ENCODE results near the gene CT45A1.
"Not testable (repeated sequence)": the region's sequence is repeated elsewhere in the genome, so short reads cannot be mapped to it uniquely, and the experiment has no call there.

CT45A1 gene, protein sequence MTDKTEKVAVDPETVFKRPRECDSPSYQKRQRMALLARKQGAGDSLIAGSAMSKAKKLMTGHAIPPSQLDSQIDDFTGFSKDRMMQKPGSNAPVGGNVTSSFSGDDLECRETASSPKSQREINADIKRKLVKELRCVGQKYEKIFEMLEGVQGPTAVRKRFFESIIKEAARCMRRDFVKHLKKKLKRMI

DNA sequence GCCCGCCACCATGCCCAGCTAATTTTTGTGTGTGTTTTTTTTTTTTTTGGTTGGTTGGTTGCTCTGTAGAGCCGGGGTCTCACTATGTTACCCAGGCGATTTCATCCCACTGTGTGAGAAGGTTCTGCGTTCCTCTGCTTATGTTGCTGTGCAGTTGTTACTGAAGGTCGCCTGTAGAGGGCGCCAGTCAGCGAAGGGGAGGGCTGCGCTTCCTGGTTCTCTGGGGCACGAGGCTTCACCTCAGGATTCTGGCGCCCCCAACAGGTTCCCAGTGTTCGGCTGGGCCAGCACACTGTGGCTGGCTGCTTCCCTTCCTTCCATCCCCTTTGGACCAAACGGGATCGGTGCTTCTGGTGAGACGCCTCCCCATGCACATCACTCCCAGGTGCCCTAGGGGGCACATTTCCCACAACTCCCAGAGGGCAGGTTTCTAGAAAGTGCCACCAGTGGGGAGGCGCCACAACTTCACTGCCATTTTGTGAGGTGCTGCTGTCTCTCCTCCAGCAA, at the start of gene CT45A1:
CT45A1 (plus strand) TSS at position 457 of the 507 bp plus-strand sequence. CDS start 5,302 bp downstream, outside the sequence.
- DNase-seq (ENCODE audit: low read depth); H3K4me1 ChIP-seq (ENCODE audit: control insufficient read depth, insufficient read depth, low read length); H3K9ac ChIP-seq (ENCODE audit: low read length); H3K9me3 ChIP-seq (ENCODE audit: control insufficient read depth, low read length); H3K4me3 ChIP-seq (ENCODE audit: low read length); H3K36me3 ChIP-seq (ENCODE audit: control insufficient read depth, insufficient read depth, low read length, severe bottlenecking); H3K27me3 ChIP-seq (replicated peaks; ENCODE audit: control insufficient read depth, insufficient read depth, low read length): not testable (repeated sequence)

DNA sequence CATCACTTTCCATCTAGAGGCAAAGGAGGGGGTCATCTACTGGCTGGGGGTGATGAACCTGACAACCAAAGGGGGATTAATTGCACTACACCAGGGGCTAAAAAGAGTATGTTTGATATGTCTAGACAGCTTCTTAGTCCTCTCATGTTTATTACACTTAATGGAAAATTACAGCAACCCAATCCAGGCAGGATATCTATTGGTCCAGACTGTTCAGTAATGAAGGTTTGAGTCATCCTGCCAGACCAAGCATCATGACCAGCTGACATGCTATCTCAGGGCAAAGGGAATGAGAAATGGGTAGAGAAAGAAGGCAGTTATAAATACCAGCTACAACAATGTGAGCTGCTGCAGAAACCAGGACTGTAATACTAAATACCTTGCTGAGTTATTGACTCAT, 40.5 kb upstream of the CT45A1 start:
- not testable (repeated sequence) for H3K36me3 ChIP-seq (ENCODE audit: control insufficient read depth, insufficient read depth, low read length, severe bottlenecking); DNase-seq (ENCODE audit: low read depth); H3K4me3 ChIP-seq (ENCODE audit: low read length); H3K4me1 ChIP-seq (ENCODE audit: control insufficient read depth, insufficient read depth, low read length); H3K9ac ChIP-seq (ENCODE audit: low read length); H3K9me3 ChIP-seq (ENCODE audit: control insufficient read depth, low read length)
- H3K27me3 ChIP-seq (replicated peaks; ENCODE audit: control insufficient read depth, insufficient read depth, low read length) = peaks cover 17% of the 10 kb centered on the region

DNA sequence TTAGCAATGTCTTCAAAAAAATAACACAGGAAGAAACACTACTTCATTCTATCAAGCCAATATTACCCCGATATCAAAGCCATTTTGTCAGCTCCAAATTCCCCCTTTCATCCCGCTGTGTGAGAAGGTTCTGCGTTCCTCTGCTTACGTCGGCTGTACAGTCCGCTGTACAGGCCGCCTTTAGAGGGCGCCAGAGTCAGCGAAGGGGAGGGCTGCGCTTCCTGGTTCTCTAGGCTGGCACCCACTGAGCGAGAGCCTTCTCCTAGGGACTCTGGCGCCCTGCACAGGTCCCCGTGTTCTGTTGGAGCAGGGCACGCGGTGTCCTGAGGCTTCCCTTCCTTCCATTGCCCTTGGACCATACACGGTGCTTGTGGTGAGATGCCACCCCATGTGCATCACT, 25.3 kb upstream of the CT45A1 start:
- peak; percentile 1 for DNase-seq (ENCODE audit: low read depth)
- Histone ChIP-seq H3K9me3 (ENCODE audit: control insufficient read depth, low read length) (no peaks in the 10 kb centered on the region), H3K36me3 (ENCODE audit: control insufficient read depth, insufficient read depth, low read length, severe bottlenecking) (no peaks in the 10 kb centered on the region), H3K4me3 (ENCODE audit: low read length) (no peak overlapping the region), H3K9ac (ENCODE audit: low read length) (no peak overlapping the region), H3K4me1 (ENCODE audit: control insufficient read depth, insufficient read depth, low read length) (no peaks in the 10 kb centered on the region), H3K27me3 (replicated peaks; ENCODE audit: control insufficient read depth, insufficient read depth, low read length) (peaks cover 3% of the 10 kb centered on the region)

DNA sequence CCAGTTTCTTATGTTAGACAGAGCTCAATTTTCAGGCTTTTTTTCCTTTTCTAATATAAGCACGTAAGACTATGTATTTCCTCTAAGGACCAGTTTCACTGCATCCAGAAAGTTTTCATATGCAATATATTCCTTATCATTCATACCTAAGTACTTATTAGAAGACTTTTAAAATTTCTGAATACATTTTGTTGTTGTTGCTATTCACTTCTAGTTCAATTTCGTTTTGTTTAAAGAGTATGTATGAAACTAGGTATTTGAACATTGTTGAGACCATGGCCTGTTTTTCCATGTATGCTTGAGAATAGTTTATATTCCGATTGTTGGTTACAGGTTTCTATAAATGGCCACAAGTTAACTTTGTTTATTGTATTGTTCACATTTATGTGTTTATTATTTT, 18.0 kb upstream of the CT45A1 start:
- no peaks in the 10 kb centered on the region for H3K9me3 ChIP-seq (ENCODE audit: control insufficient read depth, low read length)
- H3K4me3 ChIP-seq (ENCODE audit: low read length) = no peak overlapping the region
- H3K36me3 ChIP-seq (ENCODE audit: control insufficient read depth, insufficient read depth, low read length, severe bottlenecking) = no peaks in the 10 kb centered on the region
- no peak for DNase-seq (ENCODE audit: low read depth)
- no peak overlapping the region for H3K9ac ChIP-seq (ENCODE audit: low read length)
- H3K27me3 ChIP-seq (replicated peaks; ENCODE audit: control insufficient read depth, insufficient read depth, low read length) = peaks cover 8% of the 10 kb centered on the region
- no peaks in the 10 kb centered on the region for H3K4me1 ChIP-seq (ENCODE audit: control insufficient read depth, insufficient read depth, low read length)

DNA sequence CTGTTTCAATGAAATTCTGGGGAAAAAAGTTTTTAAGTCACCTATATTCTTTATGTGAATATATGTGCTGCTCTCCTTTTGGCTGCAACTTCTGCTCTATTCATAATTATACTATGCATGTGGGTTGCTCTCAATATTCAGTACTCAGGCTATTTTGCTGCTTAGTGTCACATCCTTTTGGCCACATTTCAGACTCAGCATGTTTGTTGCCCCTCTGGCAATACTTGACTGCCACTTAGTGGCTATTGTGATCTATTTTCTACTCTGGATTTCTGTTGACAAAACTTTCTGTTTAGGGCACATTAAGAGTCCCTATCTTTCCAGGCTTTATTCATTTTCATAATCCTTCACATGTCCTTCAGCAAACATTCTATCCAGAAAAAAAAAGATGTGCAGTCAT, 15.8 kb upstream of the CT45A1 start:
- H3K4me1 ChIP-seq (ENCODE audit: control insufficient read depth, insufficient read depth, low read length) = no peaks in the 10 kb centered on the region
- H3K27me3 ChIP-seq (replicated peaks; ENCODE audit: control insufficient read depth, insufficient read depth, low read length) = peaks cover 12% of the 10 kb centered on the region
- H3K36me3 ChIP-seq (ENCODE audit: control insufficient read depth, insufficient read depth, low read length, severe bottlenecking) = no peaks in the 10 kb centered on the region
- no peak overlapping the region for H3K4me3 ChIP-seq (ENCODE audit: low read length)
- DNase-seq (ENCODE audit: low read depth) = no peak
- no peak overlapping the region for H3K9ac ChIP-seq (ENCODE audit: low read length)
- no peaks in the 10 kb centered on the region for H3K9me3 ChIP-seq (ENCODE audit: control insufficient read depth, low read length)

DNA sequence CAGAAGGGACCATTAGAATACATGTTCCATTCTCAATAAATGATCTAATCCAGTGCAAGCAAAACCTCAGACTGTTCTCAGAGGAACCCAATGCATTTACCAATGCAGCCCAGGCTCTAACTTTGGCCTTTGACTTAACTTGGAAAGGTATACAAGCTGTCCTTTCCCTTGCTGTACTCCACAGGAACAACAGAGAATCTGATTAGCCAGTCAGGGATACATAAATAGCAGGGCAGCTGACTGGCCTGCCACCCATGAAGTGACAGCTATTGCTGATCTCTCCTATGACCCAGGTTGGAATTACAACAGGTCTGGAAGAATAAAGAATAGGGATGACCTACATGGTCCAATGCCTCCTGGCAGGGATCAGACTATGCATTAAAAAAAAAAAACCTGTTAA, 14.5 kb upstream of the CT45A1 start:
- Histone ChIP-seq H3K4me3 (ENCODE audit: low read length) (no peak overlapping the region), H3K27me3 (replicated peaks; ENCODE audit: control insufficient read depth, insufficient read depth, low read length) (peaks cover 12% of the 10 kb centered on the region), H3K36me3 (ENCODE audit: control insufficient read depth, insufficient read depth, low read length, severe bottlenecking) (no peaks in the 10 kb centered on the region), H3K4me1 (ENCODE audit: control insufficient read depth, insufficient read depth, low read length) (no peaks in the 10 kb centered on the region), H3K9me3 (ENCODE audit: control insufficient read depth, low read length) (no peaks in the 10 kb centered on the region), H3K9ac (ENCODE audit: low read length) (no peak overlapping the region)
- no peak for DNase-seq (ENCODE audit: low read depth)

DNA sequence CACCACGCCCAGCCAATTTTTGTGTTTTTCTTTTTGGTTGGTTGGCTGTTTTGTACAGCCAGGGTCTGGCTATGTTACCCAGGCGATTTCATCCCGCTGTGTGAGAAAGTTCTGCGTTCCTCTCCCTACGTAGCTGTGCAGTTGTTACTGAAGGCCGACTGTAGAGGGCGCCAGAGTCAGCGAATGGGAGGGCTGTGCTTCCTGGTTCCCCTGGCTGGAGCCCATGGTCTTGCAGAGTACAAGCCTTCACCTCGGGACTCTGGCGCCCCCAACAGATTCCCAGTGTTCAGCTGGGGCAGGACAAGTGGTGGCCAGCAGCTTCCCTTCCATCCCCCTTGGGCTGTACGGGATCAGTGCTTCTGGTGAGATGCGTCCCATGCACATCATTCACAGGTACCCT, 5.6 kb upstream of the CT45A1 start:
- Histone ChIP-seq H3K9me3 (ENCODE audit: control insufficient read depth, low read length) (no peaks in the 10 kb centered on the region), H3K36me3 (ENCODE audit: control insufficient read depth, insufficient read depth, low read length, severe bottlenecking) (no peaks in the 10 kb centered on the region), H3K4me3 (ENCODE audit: low read length) (no peak overlapping the region), H3K9ac (ENCODE audit: low read length) (no peak overlapping the region), H3K27me3 (replicated peaks; ENCODE audit: control insufficient read depth, insufficient read depth, low read length) (peaks cover 5% of the 10 kb centered on the region), H3K4me1 (ENCODE audit: control insufficient read depth, insufficient read depth, low read length) (no peaks in the 10 kb centered on the region)
- no peak for DNase-seq (ENCODE audit: low read depth)

DNA sequence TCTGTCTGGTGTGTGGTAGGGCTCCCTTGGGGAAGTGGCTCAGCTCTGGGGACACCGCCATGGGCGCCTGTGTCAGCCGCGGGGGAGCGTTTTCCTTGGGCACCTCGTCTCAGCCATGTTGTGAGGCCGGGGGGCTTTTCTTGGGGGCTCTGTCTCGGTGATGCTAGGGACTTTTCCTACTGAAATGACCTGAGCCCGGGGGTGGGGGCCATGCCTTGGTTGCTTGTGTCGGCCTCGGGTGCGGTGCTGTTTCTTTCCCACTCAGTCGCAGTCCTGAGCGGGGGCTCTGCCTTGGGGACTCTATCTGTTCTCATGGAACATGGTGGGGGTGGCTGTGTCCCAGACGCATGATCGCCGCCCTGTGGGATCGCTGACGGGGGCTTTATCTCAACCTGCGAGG, 356 bp downstream of the CT45A1 start:
- H3K4me3 ChIP-seq (ENCODE audit: low read length) = no peak overlapping the region
- no peaks in the 10 kb centered on the region for H3K36me3 ChIP-seq (ENCODE audit: control insufficient read depth, insufficient read depth, low read length, severe bottlenecking)
- DNase-seq (ENCODE audit: low read depth) = no peak
- H3K9ac ChIP-seq (ENCODE audit: low read length) = no peak overlapping the region
- H3K27me3 ChIP-seq (replicated peaks; ENCODE audit: control insufficient read depth, insufficient read depth, low read length) = no peaks in the 10 kb centered on the region
- H3K9me3 ChIP-seq (ENCODE audit: control insufficient read depth, low read length) = no peaks in the 10 kb centered on the region
- H3K4me1 ChIP-seq (ENCODE audit: control insufficient read depth, insufficient read depth, low read length) = no peaks in the 10 kb centered on the region

DNA sequence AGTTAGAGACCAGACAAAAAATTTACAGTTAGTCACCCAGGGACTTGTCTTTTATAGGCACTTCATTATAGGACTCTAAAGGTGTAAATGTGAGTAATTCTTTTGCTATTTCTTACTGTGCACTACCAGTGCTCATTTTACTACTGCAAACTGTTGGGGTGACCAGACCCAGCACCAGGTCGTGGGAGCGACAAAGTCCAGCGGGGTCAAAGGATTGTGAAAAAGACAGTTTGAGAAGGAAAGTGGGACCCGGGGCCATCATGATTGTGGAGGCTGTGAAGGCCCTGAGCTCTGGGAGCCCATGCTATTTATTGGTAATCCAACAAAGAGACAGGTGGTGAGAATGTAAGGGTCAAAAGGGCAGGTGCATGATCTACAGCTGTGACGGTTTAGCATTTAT, 21.2 kb downstream of the CT45A1 start:
- not testable (repeated sequence) for H3K4me1 ChIP-seq (ENCODE audit: control insufficient read depth, insufficient read depth, low read length); H3K9me3 ChIP-seq (ENCODE audit: control insufficient read depth, low read length); H3K9ac ChIP-seq (ENCODE audit: low read length); H3K27me3 ChIP-seq (replicated peaks; ENCODE audit: control insufficient read depth, insufficient read depth, low read length); H3K4me3 ChIP-seq (ENCODE audit: low read length); DNase-seq (ENCODE audit: low read depth); H3K36me3 ChIP-seq (ENCODE audit: control insufficient read depth, insufficient read depth, low read length, severe bottlenecking)

DNA sequence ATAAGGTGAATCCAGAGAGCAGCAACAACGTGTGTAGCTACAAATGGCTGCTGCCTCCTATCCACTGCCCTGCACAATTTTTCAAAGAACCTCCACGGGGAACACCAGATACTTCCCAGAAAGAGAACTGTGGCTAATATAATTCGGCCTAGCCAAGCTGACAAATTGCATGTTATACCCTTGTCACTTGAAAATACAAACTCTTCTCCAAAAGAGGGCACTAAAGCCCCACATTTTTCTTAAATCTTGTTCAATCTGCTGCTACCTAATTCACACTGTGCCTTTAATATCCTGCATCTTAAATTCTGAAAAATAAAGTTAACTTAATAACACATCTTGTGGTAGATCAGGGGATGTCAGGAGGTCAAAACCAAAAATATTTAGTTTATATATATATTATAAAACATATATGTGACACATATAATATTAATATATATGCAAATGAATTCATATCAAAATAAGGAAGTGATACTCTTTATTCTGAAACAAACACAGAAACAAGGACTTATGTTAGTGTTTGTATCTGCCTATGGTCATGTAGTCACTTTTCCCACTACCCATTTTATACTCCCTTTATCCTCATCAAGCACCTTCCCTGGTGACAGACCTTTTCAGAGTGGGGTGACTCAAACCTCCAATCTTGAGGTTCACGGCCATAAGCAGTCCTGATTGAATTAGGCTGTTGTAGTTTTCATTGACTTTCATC, 24.1 kb downstream of the CT45A1 start:
- Histone ChIP-seq H3K4me3 (ENCODE audit: low read length) (no peak overlapping the region), H3K4me1 (ENCODE audit: control insufficient read depth, insufficient read depth, low read length) (no peaks in the 10 kb centered on the region)
- peak; percentile 24 for DNase-seq (ENCODE audit: low read depth)

DNA sequence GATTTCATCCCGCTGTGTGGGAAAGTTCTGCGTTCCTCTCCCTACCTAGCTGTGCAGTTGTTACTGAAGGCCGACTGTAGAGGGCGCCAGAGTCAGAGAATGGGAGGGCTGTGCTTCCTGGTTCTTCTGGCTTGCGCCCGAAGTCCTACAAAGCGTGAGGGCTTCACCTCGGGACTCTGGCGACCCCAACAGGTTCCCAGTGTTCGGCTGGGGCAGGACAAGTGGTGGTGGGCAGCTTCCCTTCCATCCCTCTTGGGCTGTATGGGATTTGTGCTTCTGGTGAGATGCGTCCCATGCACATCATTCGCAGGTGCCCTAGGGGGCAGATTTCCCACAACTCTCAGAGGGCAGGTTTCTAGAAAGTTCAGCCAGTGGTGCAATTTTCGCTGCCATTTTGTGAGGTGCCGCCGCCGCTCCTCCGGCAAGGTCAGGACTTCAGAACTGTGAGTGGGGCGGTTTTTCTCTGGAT, 27.3 kb downstream of the CT45A1 start:
- no peaks in the 10 kb centered on the region for H3K9me3 ChIP-seq (ENCODE audit: control insufficient read depth, low read length)
- H3K36me3 ChIP-seq (ENCODE audit: control insufficient read depth, insufficient read depth, low read length, severe bottlenecking) = no peaks in the 10 kb centered on the region
- H3K4me3 ChIP-seq (ENCODE audit: low read length) = no peak overlapping the region
- H3K4me1 ChIP-seq (ENCODE audit: control insufficient read depth, insufficient read depth, low read length) = no peaks in the 10 kb centered on the region
- DNase-seq (ENCODE audit: low read depth) = peak; percentile 34
- H3K27me3 ChIP-seq (replicated peaks; ENCODE audit: control insufficient read depth, insufficient read depth, low read length) = peaks cover 7% of the 10 kb centered on the region
- H3K9ac ChIP-seq (ENCODE audit: low read length) = no peak overlapping the region

More for the DNA sequence above, 24.1 kb downstream of the CT45A1 start:
- Histone ChIP-seq H3K9me3 (ENCODE audit: control insufficient read depth, low read length) (no peaks in the 10 kb centered on the region), H3K36me3 (ENCODE audit: control insufficient read depth, insufficient read depth, low read length, severe bottlenecking) (no peaks in the 10 kb centered on the region), H3K9ac (ENCODE audit: low read length) (no peak overlapping the region), H3K27me3 (replicated peaks; ENCODE audit: control insufficient read depth, insufficient read depth, low read length) (peaks cover 10% of the 10 kb centered on the region)

All from adipocyte (in vitro differentiated cells).